H54 (cell line): ENCODE results near the gene POLR1B.
A peak's percentile ranks its signal among the peaks of the same experiment; 100 is the strongest.
"Not testable (repeated sequence)": the region's sequence is repeated elsewhere in the genome, so short reads cannot be mapped to it uniquely, and the experiment has no call there.

Experiments used
- DNase-seq: peaks from one replicate; pipeline ENCODE4 v3.0.0; 2011; ENCODE audit warnings: low spot score, mixed read lengths; ENCODE audit not compliant: insufficient read length
- FAIRE-seq: peaks from 3 replicates; lab custom pipeline; 2011; peaks lifted over from hg19 to GRCh38; lab: Jason Lieb, UNC
- POLR2A ChIP-seq: IDR thresholded peaks from 2 replicates; pipeline ENCODE4 v1.6.1; 2011; ENCODE audit warnings: low read depth, mild to moderate bottlenecking, low read length

Gene POLR1B

DNA sequence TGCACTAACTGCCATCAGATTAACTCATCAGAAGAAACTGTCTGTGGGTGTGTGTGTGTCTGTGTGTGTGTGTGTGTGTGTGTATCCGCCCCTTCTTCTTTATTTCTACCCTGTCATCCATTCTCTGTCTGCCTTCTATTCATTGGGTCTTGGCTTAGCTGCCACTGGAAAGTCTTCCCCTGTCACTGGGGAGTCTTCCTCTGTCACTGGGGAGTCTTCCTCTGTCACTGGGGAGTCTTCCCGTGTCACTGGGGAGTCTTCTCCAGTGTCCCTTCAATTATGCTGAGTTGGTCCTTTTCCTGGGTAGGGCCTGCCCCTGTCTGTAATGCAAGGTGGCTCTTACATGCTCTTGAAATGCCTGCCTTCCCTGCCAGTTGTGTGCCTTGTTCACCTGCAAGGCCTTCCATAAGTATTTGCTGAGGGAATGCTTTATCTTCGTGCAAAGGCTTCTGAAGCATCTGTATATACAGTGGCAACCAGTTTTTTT, 18.9 kb upstream of the POLR1B start:
- no peak for TF ChIP-seq POLR2A
- FAIRE-seq (no peak), DNase-seq (no peak)

DNA sequence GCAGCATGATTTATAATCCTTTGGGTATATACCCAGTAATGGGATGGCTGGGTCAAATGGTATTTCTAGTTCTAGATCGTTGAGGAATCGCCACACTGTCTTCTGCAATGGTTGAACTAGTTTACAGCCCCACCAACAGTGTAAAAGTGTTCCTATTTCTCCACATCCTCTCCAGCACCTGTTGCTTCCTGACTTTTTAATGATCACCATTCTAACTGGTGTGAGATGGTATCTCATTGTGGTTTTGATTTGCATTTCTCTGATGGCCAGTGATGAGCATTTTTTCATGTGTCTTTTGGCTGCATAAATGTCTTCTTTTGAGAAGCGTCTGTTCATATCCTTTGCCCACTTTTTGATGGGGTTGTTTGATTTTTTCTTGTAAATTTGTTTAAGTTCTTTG, 18.0 kb upstream of the POLR1B start:
- not testable (repeated sequence) for FAIRE-seq, DNase-seq

DNA sequence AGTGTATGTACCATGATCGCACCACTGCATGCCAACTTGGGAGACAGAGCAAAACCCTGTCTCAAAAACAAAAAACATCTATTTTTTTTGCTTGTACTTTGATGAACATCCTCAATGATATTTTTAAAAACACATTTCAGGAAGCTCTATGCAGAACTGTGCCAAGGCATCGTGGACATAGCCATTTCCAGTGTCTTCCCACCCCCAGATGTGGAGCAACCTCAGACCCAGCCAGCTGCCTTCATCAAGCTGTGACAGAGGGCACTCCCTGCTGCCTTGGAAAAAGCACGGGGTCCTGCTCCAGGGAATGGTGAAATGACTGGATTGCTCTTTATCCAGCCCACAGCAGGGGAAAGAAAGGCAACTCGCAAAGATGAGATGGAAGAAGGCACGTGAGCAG, 13.7 kb upstream of the POLR1B start:
- DNase-seq (no peak), FAIRE-seq (no peak)
- TF ChIP-seq POLR2A, result no peak

DNA sequence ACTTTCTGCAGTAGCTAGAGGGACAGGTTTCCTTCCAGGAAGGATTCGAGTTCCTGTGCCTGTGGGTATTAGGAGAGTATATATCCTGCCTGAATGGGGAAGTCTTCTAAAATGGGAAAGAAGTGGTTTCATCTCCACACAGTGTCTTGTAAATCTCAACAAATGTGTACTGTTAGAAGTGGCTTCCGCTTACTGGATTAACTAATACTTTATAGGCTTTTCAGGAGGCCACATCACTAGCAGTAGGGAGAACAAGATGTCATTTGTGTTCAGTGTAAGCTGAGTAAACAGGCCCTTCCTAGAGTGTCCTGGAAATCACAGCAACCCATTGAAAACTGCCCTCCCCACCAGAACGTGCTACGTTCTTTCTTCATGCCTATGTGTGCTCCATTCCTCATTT, 12.5 kb upstream of the POLR1B start:
- TF ChIP-seq POLR2A, result no peak
- DNase-seq (no peak), FAIRE-seq (no peak)

DNA sequence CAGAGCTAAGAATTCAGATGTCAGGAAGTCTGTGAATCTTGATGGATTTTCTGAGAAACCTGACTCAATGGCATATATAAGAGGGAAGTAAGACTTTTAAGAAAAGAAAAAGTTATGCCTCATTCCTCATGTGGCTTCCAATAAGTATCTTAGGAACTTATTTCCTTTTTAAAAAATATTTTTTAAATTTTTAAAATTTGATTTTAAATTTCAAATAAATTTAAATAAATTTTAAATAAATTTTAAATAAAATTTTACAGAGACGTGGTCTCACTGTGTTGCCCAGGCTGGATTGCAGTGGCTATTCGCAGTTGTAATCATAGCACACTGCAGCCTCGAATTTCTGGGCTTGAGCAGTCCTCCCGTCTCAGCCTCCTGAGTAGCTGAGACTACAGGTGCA, 11.5 kb upstream of the POLR1B start:
- DNase-seq, result no peak
- no peak for FAIRE-seq
- no peak for TF ChIP-seq POLR2A

DNA sequence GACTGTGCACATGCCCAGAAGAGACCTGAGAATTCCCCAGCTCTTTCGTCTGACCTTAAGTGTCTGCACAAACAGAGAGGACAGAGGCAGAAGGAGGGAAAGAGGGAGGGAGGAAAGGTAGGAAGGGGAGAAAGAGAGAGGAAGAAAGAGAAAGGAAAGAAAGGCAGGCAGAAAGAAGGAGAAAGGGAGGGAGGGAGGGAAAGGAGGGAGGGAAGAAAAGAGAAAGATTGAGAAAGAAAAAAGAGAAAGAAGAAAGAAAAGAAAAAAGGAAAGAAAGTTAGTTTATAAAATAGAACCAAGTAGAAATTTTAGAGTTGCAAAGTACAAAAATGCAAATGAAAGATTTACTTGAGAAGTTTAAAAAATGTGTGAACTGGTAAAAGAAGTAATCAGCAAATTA, 7.4 kb upstream of the POLR1B start:
- DNase-seq (no peak), FAIRE-seq (no peak)
- TF ChIP-seq POLR2A, result no peak

DNA sequence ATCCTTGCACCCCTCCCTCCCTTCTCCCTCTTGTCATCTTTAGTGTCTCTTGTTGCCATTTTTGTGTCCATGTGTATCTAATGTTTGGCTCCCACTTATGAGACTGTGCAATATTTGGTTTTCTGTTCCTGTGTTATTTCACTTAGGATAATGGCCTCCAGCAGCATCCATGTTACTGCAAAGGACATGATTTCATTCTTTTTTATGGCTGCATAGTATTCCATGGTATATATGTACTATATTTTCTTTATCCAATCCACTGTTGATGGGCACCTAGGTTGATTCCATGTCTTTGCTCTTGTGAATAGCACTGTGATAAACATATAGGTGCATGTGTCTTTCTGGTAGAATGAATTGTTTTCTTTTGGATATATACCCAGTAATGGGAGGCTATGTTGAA, 5.6 kb upstream of the POLR1B start:
- FAIRE-seq, DNase-seq: not testable (repeated sequence)

DNA sequence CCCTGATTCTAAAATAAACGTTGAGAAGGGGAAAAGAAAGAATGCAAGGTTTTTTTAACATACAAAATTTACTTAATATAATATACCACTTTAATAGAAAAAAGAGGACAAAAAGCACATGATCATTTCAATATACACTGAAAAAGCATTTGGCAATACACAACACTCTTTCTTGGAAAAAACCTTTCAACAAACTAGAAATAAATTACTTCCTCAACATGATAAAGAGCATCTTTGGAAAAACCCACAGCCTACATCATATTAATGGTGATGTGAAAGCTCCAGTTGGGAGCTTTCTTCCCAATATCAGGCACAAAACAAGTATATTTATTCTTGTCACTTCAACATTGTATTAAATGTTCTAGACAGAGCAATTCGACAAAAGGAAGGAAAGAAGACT, 3.0 kb upstream of the POLR1B start:
- no peak for FAIRE-seq
- no peak for TF ChIP-seq POLR2A
- DNase-seq, result no peak

DNA sequence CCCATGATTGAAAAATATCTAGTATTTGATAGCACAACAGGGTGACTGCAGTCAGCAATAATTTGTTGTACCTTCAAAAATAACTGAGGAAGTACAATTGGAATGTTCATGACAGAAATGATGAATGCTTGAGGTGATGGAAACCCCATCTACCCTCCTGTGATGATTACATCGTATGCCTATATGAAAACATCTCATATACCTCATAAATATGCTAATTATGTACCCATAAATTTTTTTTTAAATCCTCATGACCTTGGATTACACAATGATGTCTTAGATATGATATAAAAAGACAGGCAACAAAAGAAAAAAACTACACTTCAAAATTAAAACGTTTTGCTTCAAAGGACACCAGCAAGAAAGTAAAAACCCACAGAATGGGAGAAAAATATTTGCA, 1.4 kb upstream of the POLR1B start:
- DNase-seq (no peak), FAIRE-seq (no peak)
- no peak for TF ChIP-seq POLR2A

DNA sequence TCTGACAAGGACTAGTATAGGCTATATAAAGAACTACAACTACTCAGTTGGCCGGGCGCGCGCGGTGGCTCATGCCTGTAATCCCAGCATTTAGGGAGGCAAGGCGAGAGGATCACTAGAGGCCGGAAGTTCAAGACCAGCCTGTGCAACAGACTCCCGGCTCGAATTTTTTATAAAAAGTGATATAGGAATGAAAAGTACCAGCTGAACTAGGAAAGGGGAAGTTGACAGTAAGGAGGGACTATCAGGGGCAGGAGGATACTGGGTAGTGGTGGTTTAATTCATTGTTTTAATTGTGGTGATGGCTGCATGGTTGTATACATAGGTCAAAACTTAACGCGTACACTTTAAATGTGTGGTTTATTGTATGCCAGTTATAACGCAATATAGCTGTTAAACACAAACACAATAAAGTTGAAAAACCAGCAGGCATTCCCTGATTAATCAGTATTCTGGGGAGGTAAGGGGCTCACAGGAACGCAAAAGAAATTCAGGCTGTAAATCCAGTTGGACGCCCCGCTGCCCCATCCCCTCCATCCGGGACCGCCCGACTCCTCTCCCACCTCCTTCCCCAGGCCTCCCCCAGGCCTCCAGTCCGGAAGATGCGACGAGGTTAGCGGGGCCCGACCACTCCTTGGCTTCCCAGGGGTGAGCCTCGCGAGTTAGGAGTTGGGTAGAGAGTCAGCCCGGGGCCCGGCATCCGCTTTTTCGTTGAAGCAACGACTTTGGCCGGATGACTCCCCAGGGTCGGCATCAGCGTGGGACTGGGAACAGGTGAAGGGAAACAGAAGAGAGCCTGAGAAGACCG, 746 bp upstream of the POLR1B start:
- DNase-seq (peak; percentile 74), FAIRE-seq (peak; percentile 36)
- peak; percentile 47 for TF ChIP-seq POLR2A

DNA sequence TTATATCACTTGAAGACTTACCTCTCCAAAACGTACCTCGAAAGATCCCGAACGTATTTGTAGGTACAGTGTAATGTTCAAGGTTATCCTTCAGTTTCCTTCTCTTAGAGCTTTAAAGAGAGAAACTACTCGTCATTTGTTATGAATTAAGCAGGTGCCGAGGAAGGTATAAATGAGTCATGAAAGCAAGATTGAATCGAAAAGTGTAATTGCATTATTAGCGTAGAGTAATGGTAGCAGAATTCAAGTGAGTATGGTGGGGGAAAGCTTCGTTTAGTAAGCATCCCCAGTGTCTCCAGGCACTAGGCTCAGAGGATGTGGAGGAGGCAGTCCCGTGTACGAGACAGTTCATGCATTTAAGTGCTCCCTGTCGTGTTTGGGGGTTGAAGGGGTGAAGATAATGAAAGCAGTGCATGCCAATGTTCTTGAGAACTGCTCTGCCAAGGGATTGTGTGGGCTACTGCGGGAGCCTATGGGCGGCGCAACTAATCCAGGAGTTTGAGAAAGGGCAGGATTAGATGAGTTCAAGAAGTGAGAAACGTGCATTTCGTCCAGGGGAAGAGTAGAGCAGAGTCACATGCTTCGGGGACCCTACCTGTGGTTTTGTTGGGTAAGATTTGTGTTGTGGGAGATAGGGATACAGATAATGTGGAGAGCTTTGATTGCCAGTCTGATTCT, 858 bp downstream of the POLR1B start:
- no peak for TF ChIP-seq POLR2A
- DNase-seq, result peak; percentile 15
- FAIRE-seq, result peak; percentile 87

DNA sequence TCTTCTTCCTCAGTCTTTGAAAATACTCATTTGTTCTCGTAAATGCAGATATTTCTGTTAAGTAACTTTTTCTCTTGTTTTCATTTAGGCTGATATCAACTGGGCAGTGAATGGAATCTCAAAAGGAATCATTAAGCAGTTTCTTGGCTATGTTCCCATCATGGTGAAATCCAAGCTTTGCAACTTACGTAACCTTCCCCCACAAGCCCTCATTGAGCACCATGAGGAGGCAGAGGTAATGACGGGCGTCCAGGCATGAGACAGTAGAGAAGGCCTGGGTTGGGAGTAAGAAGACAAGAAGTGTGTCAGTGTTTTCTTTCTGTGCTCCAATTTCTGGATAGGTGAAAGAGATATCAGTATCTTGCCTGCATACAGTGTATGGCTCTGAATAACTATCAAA, 5.1 kb downstream of the POLR1B start:
- no peak for FAIRE-seq
- TF ChIP-seq POLR2A, result no peak
- no peak for DNase-seq

DNA sequence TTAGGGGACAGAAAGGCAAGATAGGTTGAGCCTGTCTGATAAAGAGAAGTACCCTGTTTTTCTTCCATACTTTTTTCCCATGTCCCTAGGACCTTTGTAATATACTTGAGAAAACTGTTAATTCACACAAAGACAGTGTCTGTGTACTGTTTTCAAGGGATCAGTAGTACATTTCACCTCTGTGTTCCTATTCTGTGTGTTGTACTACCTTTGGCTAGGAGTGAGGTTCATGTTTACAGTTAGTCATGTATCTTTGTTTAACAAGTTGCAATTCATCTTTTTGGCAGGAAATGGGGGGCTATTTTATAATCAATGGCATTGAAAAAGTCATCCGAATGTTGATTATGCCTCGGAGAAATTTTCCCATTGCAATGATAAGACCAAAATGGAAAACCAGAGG, 6.7 kb downstream of the POLR1B start:
- FAIRE-seq (no peak), DNase-seq (no peak)
- TF ChIP-seq POLR2A, result no peak

DNA sequence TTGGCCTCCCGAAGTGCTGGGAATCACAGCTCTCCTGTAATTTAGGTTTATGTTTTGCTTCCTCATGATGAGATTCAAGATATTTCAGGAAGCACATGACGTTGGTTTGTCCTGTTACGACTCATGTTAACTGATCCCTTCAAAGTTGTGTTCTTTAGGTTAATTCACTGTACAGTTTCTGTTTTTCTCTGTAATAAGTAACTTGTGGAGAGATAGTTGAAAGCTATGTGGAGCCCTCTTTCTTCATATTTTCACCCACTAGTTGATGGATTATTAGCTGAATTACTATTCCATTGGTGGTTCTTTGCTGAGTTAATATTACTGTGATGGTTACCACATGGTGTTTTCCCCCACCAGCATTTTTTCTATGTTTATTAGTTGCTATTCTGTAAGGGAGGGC, 23.8 kb downstream of the POLR1B start:
- no peak for FAIRE-seq
- DNase-seq, result no peak
- TF ChIP-seq POLR2A, result no peak

DNA sequence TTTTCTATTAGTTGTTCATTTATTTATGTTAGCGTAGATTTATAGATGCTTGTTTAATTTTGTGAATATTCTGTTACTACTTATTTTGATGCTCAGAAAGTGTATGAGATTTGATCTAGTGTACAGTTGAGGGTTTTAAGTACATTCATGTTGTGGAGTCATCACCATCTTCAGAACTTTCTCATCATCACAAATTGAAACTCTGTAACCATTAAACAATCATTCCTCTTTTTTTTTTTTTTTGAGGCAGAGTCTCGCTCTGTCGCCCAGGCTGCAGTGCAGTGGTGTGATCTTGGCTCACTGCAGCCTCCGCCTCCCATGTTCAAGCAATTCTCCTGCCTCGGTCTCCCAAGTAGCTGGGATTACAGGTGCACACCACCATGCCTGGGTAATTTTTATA, 24.2 kb downstream of the POLR1B start:
- FAIRE-seq, DNase-seq: not testable (repeated sequence)

DNA sequence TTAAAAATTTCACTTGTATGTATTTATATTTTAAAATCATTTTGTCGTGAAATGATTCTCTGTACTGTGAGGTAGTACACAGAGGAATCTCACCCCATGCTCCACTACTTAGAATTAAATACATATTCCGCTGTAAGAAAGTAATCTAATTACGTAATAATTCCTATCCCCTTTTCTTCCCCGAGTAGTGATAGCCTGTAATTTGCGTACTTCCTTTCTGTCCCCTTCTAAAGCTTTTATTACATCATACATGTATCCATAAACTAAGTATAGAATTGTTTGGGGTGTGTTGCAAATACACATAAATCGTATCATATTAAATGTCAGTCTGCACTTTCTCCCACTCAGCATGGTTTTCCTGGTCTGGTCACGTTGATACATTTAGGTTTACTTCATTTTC, 29.7 kb downstream of the POLR1B start:
- DNase-seq, result no peak
- FAIRE-seq, result no peak
- TF ChIP-seq POLR2A, result no peak
